Vein endothelial cell (primary cell): Measurements from ENCODE around the gene OSBPL1A. TPM values are rescaled to one million over a fixed set of nuclear protein-coding genes. Genes with fewer than 3 reads are reported as not detected.

Source experiments
- small RNA-seq: library from RNA; depleted of rRNA; stranded (forward); fragments of <200 nt; gene quantifications from one replicate; pipeline ENCODE3, GENCODE V24; 2012
- total RNA-seq: library from RNA; depleted of rRNA; stranded (reverse); fragments of >200 nt; gene quantifications from 2 replicates; pipeline ENCODE4 v1.2.3, GENCODE V29; 2012

OSBPL1A gene
- total RNA-seq, result 17.6 and 17.7 TPM in 2 replicates

DNA sequence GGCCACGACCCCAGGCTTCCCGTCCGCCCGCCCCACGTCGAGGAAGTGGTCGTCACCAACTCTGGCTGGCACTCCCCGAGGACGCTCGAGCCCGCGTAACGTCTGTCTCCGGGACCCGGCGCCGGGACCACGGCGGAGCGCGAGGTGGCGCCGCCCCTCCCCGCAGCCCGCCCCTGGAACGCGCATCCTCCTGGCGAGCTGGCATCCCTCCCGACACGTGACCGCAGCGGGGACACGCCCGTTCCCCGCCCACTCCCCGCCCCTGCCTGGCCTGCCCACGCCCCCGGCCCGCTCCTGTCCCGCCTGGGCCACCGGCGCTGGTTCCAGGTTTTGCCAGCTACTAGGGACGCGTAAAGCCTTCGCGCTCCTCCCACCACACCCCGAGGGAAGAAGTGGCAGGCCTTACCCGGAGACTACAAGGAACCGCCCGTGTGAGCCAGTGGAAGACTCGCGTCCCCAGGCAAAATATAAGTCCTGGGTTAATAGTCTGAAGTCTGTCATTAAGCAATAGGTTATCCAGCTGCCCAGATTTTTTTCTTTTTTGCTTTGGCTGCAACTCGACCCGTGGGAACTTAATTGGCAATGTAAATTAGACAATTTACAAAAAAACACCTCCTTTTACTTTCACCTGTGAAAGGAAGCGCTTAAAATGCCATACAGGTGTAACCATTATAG, at the start of gene OSBPL1A:
OSBPL1A (minus strand) TSS at position 131 of the 675 bp plus-strand sequence. CDS start 20,291 bp downstream, outside the sequence.

DNA sequence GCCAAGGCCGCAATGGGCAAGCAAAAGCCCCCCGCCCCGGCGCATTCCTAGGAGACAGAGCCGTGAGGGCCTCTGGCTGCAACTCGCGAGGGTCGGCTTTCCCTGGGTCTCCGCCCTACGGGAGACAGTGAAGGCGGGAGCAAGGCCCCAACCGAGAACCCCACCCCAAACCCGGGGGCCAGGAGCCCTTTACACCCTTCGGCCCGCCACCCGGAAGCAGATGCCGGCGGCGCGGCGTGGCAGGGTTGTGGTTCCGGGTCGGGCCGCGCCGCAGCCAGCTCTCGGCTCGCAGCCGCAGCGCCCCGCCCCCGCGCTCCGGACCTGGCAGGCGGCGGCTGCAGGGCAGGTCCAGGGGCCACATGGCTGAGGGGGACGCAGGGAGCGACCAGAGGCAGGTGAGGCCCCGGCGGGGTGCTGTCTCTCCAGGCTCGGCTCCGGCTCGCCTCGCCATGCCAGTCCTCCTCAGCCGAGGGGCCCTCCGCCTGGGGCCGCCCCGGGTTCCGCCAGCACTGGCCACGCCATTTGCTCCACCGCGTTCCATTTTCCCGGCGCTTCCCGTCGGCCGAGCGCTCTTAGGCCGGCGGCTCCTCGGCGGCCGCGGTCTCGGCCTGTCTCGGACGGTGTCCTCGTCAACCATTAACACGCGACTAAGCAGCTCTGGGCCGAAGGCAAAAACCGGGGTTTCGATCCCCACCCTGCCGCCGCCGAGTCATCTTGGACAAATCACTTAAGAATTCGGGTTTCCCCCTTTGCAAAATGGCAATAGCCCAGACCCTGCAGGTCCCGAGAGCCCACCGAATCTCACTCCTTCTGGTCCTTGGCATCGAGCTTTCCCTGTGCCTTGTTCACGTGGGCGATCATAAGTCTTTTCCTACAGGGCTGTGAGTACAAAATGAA, 29.0 kb upstream of the OSBPL1A start, which contains the start of gene IMPACT:
IMPACT (plus strand) TSS at position 273 of the 897 bp plus-strand sequence; CDS start at position 360, 87 bp downstream.

DNA sequence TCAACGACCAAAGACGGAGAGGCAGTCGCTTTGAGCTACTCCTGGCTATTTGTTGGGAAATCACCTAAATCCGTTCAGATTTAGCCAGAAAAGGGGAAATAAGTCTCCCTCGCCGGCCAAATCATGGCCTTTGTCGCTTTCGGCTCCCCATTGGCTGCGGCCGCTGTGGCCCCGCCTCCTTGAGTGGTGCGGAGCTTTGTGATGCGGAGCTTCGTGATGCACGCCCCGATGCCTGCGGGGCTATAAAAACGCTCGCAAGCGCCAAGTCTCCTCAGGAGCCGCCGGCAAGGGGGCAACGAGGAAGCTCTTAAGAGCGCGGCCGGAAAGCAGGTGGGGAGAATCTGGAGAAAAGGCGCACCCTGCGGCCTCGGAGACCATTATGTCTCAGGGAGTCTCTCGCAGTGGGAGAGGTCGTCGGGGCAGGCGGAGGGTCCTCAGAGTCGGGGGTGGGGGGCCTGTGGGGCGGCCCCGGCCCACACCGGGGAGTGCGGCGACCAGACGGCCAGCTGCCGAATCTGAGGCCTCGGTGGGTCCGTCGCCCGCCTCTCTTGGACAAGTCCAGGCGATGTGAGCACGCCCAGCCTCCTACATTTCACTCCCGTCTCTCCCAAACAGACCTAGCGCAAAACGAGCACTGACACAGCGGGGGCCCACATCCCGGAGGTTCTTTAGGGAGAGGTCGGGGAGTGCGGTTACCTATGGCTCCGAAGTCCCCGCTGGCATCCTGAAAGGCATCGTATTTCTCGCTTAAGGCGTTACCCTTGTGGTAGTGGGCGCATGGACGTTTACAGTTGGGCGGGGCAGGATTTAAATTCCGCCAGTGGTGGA, 258.6 kb downstream of the OSBPL1A start, which contains the start of gene CABYR:
CABYR (plus strand) TSS at position 274 of the 828 bp plus-strand sequence. CDS start 4,053 bp downstream, outside the sequence.

Small RNA genes within 50 kb of the gene (small RNA-seq; reads per million reads assigned to genes)
- gene MIR320C2 (not detected), gene RF00017 (not detected), gene RF00019 (not detected), gene RNA5SP452 (not detected), gene RNU5A-6P (not detected), gene RNU6-435P (not detected)

Other genes starting within 250 kb of the OSBPL1A start
- 26.1 and 27.9 TPM in 2 replicates for gene IMPACT, start 28.8 kb upstream of the OSBPL1A start, total RNA-seq
- gene HRH4, start 62.8 kb upstream of the OSBPL1A start, total RNA-seq, result under 0.01 and 0.10 TPM in 2 replicates